GM18498 (cell line): ENCODE data around the gene DIPK1B.
"Not testable (repeated sequence)": the region's sequence is repeated elsewhere in the genome, so short reads cannot be mapped to it uniquely, and the experiment has no call there.

Source experiments
- ATAC-seq: cut with Tn5 transposase; IDR thresholded peaks from one replicate; pipeline ENCODE4 v1.9.1; 2021; ENCODE audit warnings: mild to moderate bottlenecking, moderate library complexity; ENCODE audit not compliant: unreplicated experiment

DIPK1B gene

GRCh38 chr9:136762915-136763648, 50.7 kb downstream of the DIPK1B start:
- no peak for ATAC-seq

- ATAC-seq = no peak
Measured at GRCh38 chr9:136763649-136764035, 51.3 kb downstream of the DIPK1B start.

GRCh38 chr9:136764301-136764891, 52.0 kb downstream of the DIPK1B start, which contains the start of gene LCN15:
TSS of gene LCN15 (minus strand) at chr9:136764518. CDS start at chr9:136764488, 30 bp downstream.
- ATAC-seq = no peak

GRCh38 chr9:136765041-136765440, 52.7 kb downstream of the DIPK1B start:
- no peak for ATAC-seq

- peak; percentile 69 for ATAC-seq
Measured at GRCh38 chr9:136765745-136766409, 53.5 kb downstream of the DIPK1B start.

- ATAC-seq = not testable (repeated sequence)
Measured at GRCh38 chr9:136766410-136767120, 54.2 kb downstream of the DIPK1B start.

GRCh38 chr9:136769710-136770191, 57.4 kb downstream of the DIPK1B start:
- no peak for ATAC-seq

GRCh38 chr9:136771907-136772415, 59.6 kb downstream of the DIPK1B start:
- ATAC-seq = no peak

GRCh38 chr9:136773386-136774044, 61.1 kb downstream of the DIPK1B start:
- no peak for ATAC-seq
